HCT116 (cell line): Measurements from ENCODE around the gene CYBRD1. TPM values are rescaled to one million over a fixed set of nuclear protein-coding genes. Genes with fewer than 3 reads are reported as not detected.

Experiments used
- ATAC-seq: fragments of 200-7000 bp; cut with Tn5 transposase; 2 replicates; pipeline ENCODE4 v1.9.1; 2020; ENCODE audit warnings: mild to moderate bottlenecking, moderate library complexity
- BruUV-seq: library from RNA; stranded (reverse); fragments of 400-500 nt; replicated peaks from 2 replicates; lab custom pipeline; 2021; lab: Mats Ljungman, UMichigan
- CTCF ChIA-PET: fragments of 300-600 bp; sonication (Branson Sonifier 250); formaldehyde crosslinking; loops from one replicate; lab custom pipeline; 2021; ENCODE audit warnings: antibody characterized with exemption; lab: Charles Lee
- POLR2A ChIA-PET: fragments of 300-600, 350-600 bp; sonication (Branson Sonifier 250); formaldehyde crosslinking; loops from one replicate; lab custom pipeline; 2021; ENCODE audit warnings: antibody characterized with exemption; lab: Charles Lee
- RAD21 ChIA-PET, 2 experiments: fragments of 300-600 bp; sonication (Branson Sonifier 250); formaldehyde crosslinking; loops; one replicate each; lab custom pipeline; 2023; ENCODE audit warnings: low total read pairs in 2 of 2; ENCODE audit not compliant: uncharacterized antibody in 2 of 2, unreplicated experiment in 2 of 2, low non-redundant PET in 1 of 2; lab: Charles Lee
- DNase-seq: peaks from one replicate; pipeline ENCODE4 v3.0.0-alpha.2; 2010; ENCODE audit warnings: low read depth, low spot score
- H2AFZ ChIP-seq: fragments of 200-600 bp; shearing (Covaris generic), sonication (generic); 2 replicates; pipeline ENCODE4 v1.6.1; 2017; ENCODE audit warnings: low read depth, mixed run types, mixed read lengths, antibody characterized with exemption, low read length; ENCODE audit not compliant: poor library complexity, severe bottlenecking
- H3K27ac ChIP-seq: 2 replicates; pipeline ENCODE4 v1.5.1; 2012; ENCODE audit warnings: low read depth, low read length
- H3K27me3 ChIP-seq: fragments of 200-600 bp; sonication (generic); 2 replicates; pipeline ENCODE4 v1.6.1; 2016; ENCODE audit warnings: mixed run types, low read length, mixed read lengths; ENCODE audit not compliant: insufficient read depth
- H3K36me3 ChIP-seq, 2 experiments: fragments of 200-500 bp in 1 of 2; fragments of 200-600 bp in 1 of 2; sonication (Bioruptor generic) in 1 of 2; sonication (generic) in 1 of 2; 2 replicates each; pipeline versions ENCODE4 v1.5.1 to v1.6.1; 2014 to 2016; ENCODE audit warnings: low read length in 2 of 2, inconsistent platforms in 1 of 2, mixed read lengths in 1 of 2, mixed run types in 1 of 2; ENCODE audit not compliant: insufficient read depth in 2 of 2, control insufficient read depth in 1 of 2
- H3K4me1 ChIP-seq, 2 experiments: fragments of 200-600 bp in 1 of 2; sonication (generic) in 1 of 2; 2 replicates each; pipeline versions ENCODE4 v1.5.1 to v1.6.1; 2012 to 2017; ENCODE audit warnings: low read length in 2 of 2, inconsistent platforms in 1 of 2, mild to moderate bottlenecking in 1 of 2, mixed read lengths in 1 of 2, mixed run types in 1 of 2, moderate library complexity in 1 of 2; ENCODE audit not compliant: insufficient read depth in 2 of 2, control insufficient read depth in 1 of 2
- H3K4me2 ChIP-seq: fragments of 200-600 bp; sonication (generic); 2 replicates; pipeline ENCODE4 v1.6.1; 2017; ENCODE audit warnings: mixed run types, low read length, mixed read lengths
- H3K4me3 ChIP-seq, 2 experiments: fragments of 200-600 bp in 1 of 2; sonication (generic) in 1 of 2; replicated peaks in 1 of 2; 2 replicates each; pipeline ENCODE4 v1.5.1; 2011 to 2016; ENCODE audit warnings: low read length in 2 of 2, control low read depth in 1 of 2, low read depth in 1 of 2, mild to moderate bottlenecking in 1 of 2, mixed read lengths in 1 of 2, mixed run types in 1 of 2
- H3K79me2 ChIP-seq: fragments of 200-600 bp; sonication (generic); 2 replicates; pipeline ENCODE4 v1.6.1; 2017; ENCODE audit warnings: mild to moderate bottlenecking, mixed run types, low read length, moderate library complexity, mixed read lengths; ENCODE audit not compliant: insufficient read depth
- H3K9ac ChIP-seq: fragments of 200-600 bp; sonication (generic); 2 replicates; pipeline ENCODE4 v1.6.1; 2016; ENCODE audit warnings: low read length, mixed read lengths
- H3K9me2 ChIP-seq: fragments of 200-600 bp; sonication (generic), shearing (Covaris generic); 2 replicates; pipeline ENCODE4 v1.6.1; 2017; ENCODE audit warnings: mixed run types, mild to moderate bottlenecking, moderate library complexity; ENCODE audit not compliant: insufficient read depth
- H3K9me3 ChIP-seq, 2 experiments: fragments of 200-500 bp in 1 of 2; fragments of 200-600 bp in 1 of 2; sonication (Bioruptor generic) in 1 of 2; sonication (generic) in 1 of 2; 2 replicates each; pipeline ENCODE4 v1.6.1; 2014 to 2017; ENCODE audit warnings: low read length in 2 of 2, mixed read lengths in 2 of 2, inconsistent platforms in 1 of 2, low read depth in 1 of 2, mild to moderate bottlenecking in 1 of 2, mixed run types in 1 of 2, moderate library complexity in 1 of 2; ENCODE audit not compliant: control insufficient read depth in 1 of 2, insufficient read depth in 1 of 2
- H4K20me1 ChIP-seq: fragments of 200-600 bp; sonication (generic), shearing (Covaris generic); 2 replicates; pipeline ENCODE4 v1.6.1; 2017; ENCODE audit warnings: mixed run types, mild to moderate bottlenecking, moderate library complexity; ENCODE audit not compliant: insufficient read depth
- EZH2phosphoT487 ChIP-seq: fragments of 200-600 bp; IDR thresholded peaks from 2 replicates; pipeline ENCODE4 v1.6.1; 2018; ENCODE audit warnings: antibody characterized with exemption, borderline replicate concordance
- JUND ChIP-seq: IDR thresholded peaks from 2 replicates; pipeline ENCODE4 v1.6.1; 2012
- MAX ChIP-seq: IDR thresholded peaks from 2 replicates; pipeline ENCODE4 v1.6.1; 2012
- POLR2A ChIP-seq: IDR thresholded peaks from 2 replicates; pipeline ENCODE4 v1.7.0; 2011; ENCODE audit warnings: borderline replicate concordance; ENCODE audit not compliant: insufficient read depth, insufficient read length; ENCODE audit errors: extremely low read depth
- RAD21 ChIP-seq: IDR thresholded peaks from 2 replicates; pipeline ENCODE4 v1.6.1; 2012; ENCODE audit warnings: low read depth, mild to moderate bottlenecking
- REST ChIP-seq: IDR thresholded peaks from 2 replicates; pipeline ENCODE4 v1.6.1; 2012; ENCODE audit warnings: low read depth
- ZNF274 ChIP-seq: fragments of 200-500 bp; sonication (Bioruptor generic); IDR thresholded peaks from 2 replicates; pipeline ENCODE4 v1.6.1; 2014; ENCODE audit warnings: mild to moderate bottlenecking, low read depth, low read length, inconsistent platforms
- intact Hi-C: fragments of 100-400 bp; cut with micrococcal nuclease; formaldehyde crosslinking; loops from 2 replicates; pipeline ENCODE4 v1.10.0; 2022
- total RNA-seq: library from RNA; stranded (reverse); gene quantifications from one replicate; pipeline ENCODE4 v1.2.1, GENCODE V29; 2021; ENCODE audit not compliant: unreplicated experiment

CYBRD1 gene
- total RNA-seq, 1 experiment from 2014 or later = 14.9 TPM

GRCh38 chr2:171545086-171545485 lies 22.8 kb downstream of the CYBRD1 start (continued):
- no peak for TF ChIP-seq REST
- no peak for TF ChIP-seq RAD21
- TF ChIP-seq EZH2phosphoT487 = no peak

GRCh38 chr2:171547256-171547655 lies 25.0 kb downstream of the CYBRD1 start:
- no peaks in the 10 kb centered on the region for H3K9me2 ChIP-seq
- no peak overlapping the region for H3K4me2 ChIP-seq
- TF ChIP-seq JUND (no peak), MAX (no peak), ZNF274 (no peak), POLR2A (no peak)
- ChIA-PET CTCF (no interaction called here), RAD21 (no interaction called here), POLR2A (no interaction called here)
- H3K79me2 ChIP-seq = no peaks in the 10 kb centered on the region
- H3K9me3 ChIP-seq = no peaks in the 10 kb centered on the region
- no peak overlapping the region for H3K4me3 ChIP-seq
- no TSS peak for BruUV-seq
- no peak overlapping the region for H2AFZ ChIP-seq
- H3K4me1 ChIP-seq = no peaks in the 10 kb centered on the region
- H3K36me3 ChIP-seq = no peaks in the 10 kb centered on the region
- DNase-seq = no peak
- no peak for ATAC-seq
- H3K27ac ChIP-seq = no peak overlapping the region
- H3K27me3 ChIP-seq = no peaks in the 10 kb centered on the region
- no peaks in the 10 kb centered on the region for H4K20me1 ChIP-seq
- H3K9ac ChIP-seq = no peak overlapping the region
- intact Hi-C loops = no loop called here
